Ovary (tissue), 9 donors: ENCODE results near the gene STRIP1. TPM values are rescaled to one million over a fixed set of nuclear protein-coding genes. Genes with fewer than 3 reads are reported as not detected.

ENCODE experiments used
- DNase-seq, 5 donors: peaks; one replicate each; pipeline ENCODE4 v3.0.0-alpha.2; 2019 to 2020
- H3K27ac ChIP-seq, 2 donors: fragments of 200-600 bp; one replicate each; pipeline versions ENCODE4 v1.5.1 to v1.8.0; 2019 to 2022
- H3K27me3 ChIP-seq: fragments of 200-600 bp; one replicate; pipeline ENCODE4 v1.8.0; 2022
- H3K36me3 ChIP-seq: fragments of 200-600 bp; sonication (generic); one replicate; pipeline ENCODE4 v1.5.1; 2019
- H3K4me1 ChIP-seq: one replicate; pipeline ENCODE4 v1.8.1; 2013; ENCODE audit warnings: mild to moderate bottlenecking, moderate library complexity; ENCODE audit not compliant: insufficient read depth
- H3K4me3 ChIP-seq: fragments of 200-600 bp; sonication (generic); one replicate; pipeline ENCODE4 v1.5.1; 2017
- H3K9me3 ChIP-seq, 2 donors: fragments of 200-600 bp in 1 of 2; sonication (generic) in 1 of 2; one replicate each; pipeline versions ENCODE4 v1.5.1 to v1.8.1; 2013 to 2019; ENCODE audit warnings: mild to moderate bottlenecking in 1 of 2, moderate library complexity in 1 of 2
- CTCF ChIP-seq, 3 donors: fragments of 450-650 bp in 2 of 3; fragments of 200-600 bp in 1 of 3; IDR thresholded peaks; one replicate each; pipeline versions ENCODE4 v1.5.1 to v1.8.0; 2016 to 2022; ENCODE audit warnings: antibody characterized with exemption in 3 of 3, mild to moderate bottlenecking in 1 of 3
- EP300 ChIP-seq: sonication (generic); formaldehyde crosslinking; IDR thresholded peaks from one replicate; pipeline ENCODE4 v1.6.1; 2017; ENCODE audit warnings: antibody characterized with exemption
- POLR2A ChIP-seq: fragments of 450-650 bp; IDR thresholded peaks from one replicate; pipeline ENCODE4 v1.6.1; 2017; ENCODE audit warnings: antibody characterized with exemption, mild to moderate bottlenecking, moderate library complexity
- WGBS, 3 donors: extraction: QIAGEN DNeasy Blood & Tissue Kit in 1 of 3; methylation state at CpG; one replicate each; pipeline versions ENCODE4 v1.1.5 to v1.1.7; 2013 to 2017; 5-methylcytosine and 5-hydroxymethylcytosine counted together
- intact Hi-C, 4 donors: fragments of 100-400 bp; cut with DNase I; formaldehyde crosslinking; loops; one replicate each; pipeline versions ENCODE4 v1.11.0 to v1.15.1; 2022 to 2023
- polyA plus RNA-seq, 2 donors: library from polyadenylated mRNA; stranded (reverse); fragments of 200-250 nt in 1 of 2; fragments of 350-450 nt in 1 of 2; fragmentation: Illumina TruSeq in 1 of 2; extraction: RNeasy Lipid Tissue Mini Kit (QIAGEN cat#74804) in 1 of 2; gene quantifications; one replicate each; pipeline ENCODE4 v1.2.3, GENCODE V29; 2013 to 2014
- total RNA-seq, 7 donors: library from RNA; depleted of rRNA in 2 of 7; stranded (reverse); fragments of >200 nt in 2 of 7; fragmentation: NEBNext Ultra II Directional in 3 of 7; extraction: Animal tissue kit (Norgen Biotek cat#: 25700) in 3 of 7; gene quantifications; one replicate each; pipeline versions ENCODE4 v1.1.0 to v1.2.4, GENCODE V29; 2016 to 2023
- donor health status: DM: no; HTN: no; CAD: no; lungs with moderate emphysema.
- donor health status: DM: no; HTN: no; CAD: no.
- donor health status: Bipolar disorder and iron deficiency.
- donor health status: DM: yes; HTN: yes; CAD: no.
- donor health status: DM: no; HTN: no; CAD: no.
- donor health status: DM: yes; HTN: yes; CAD: no.

STRIP1 gene
- total and polyA plus RNA-seq, 9 donors, result 21.6 to 46.7 (median 36.2) TPM

GRCh38 chr1:110053552-110054428 is 19.4 kb downstream of the STRIP1 start:
- 50 to 58% (median 56%) methylated on average over 16 of the region's 16 CpGs for WGBS, 3 donors
- H3K36me3 ChIP-seq, result no peaks in the 10 kb centered on the region
- peak; percentile 58 to 85 (median 78) for DNase-seq
- peak; percentile 86 to 94 (median 87) for TF ChIP-seq CTCF (IDR thresholded peaks at IDR 0.05)
- TF ChIP-seq EP300, result no peak
- no peaks in the 10 kb centered on the region for H3K27me3 ChIP-seq
- no peak overlapping the region for H3K27ac ChIP-seq
- intact Hi-C loops, result loop anchor here (2.0 to 10.0 kb wide), 3 partner anchors 51 to 54 kb away; no protein-coding TSS in a partner anchor
- H3K9me3 ChIP-seq, result no peaks in the 10 kb centered on the region
- H3K4me1 ChIP-seq, result no peaks in the 10 kb centered on the region
- H3K4me3 ChIP-seq, result no peak overlapping the region

GRCh38 chr1:110055493-110056284 is 21.3 kb downstream of the STRIP1 start:
- no peaks in the 10 kb centered on the region for H3K4me1 ChIP-seq
- no peaks in the 10 kb centered on the region for H3K36me3 ChIP-seq
- no peak for DNase-seq
- no peak overlapping the region for H3K4me3 ChIP-seq
- TF ChIP-seq CTCF (IDR thresholded peaks at IDR 0.05) (no peak), EP300 (no peak), POLR2A (no peak)
- H3K27ac ChIP-seq, result no peak overlapping the region
- H3K27me3 ChIP-seq, result no peaks in the 10 kb centered on the region
- intact Hi-C loops, result loop anchor here in 3 of 4 donors (2.0 to 10.0 kb wide), 3 partner anchors 37 to 49 kb away; no protein-coding TSS in a partner anchor
- H3K9me3 ChIP-seq, result no peaks in the 10 kb centered on the region
- WGBS, 3 donors, result 72 to 76% (median 74%) methylated on average over 5 of the region's 5 CpGs

- no peak for TF ChIP-seq EP300
- TF ChIP-seq POLR2A, result no peak
- TF ChIP-seq CTCF (IDR thresholded peaks at IDR 0.05), result no peak
- DNase-seq, result no peak
- Histone ChIP-seq H3K4me1 (no peaks in the 10 kb centered on the region), H3K27ac (no peak overlapping the region), H3K36me3 (no peaks in the 10 kb centered on the region), H3K4me3 (no peak overlapping the region), H3K9me3 (no peaks in the 10 kb centered on the region), H3K27me3 (no peaks in the 10 kb centered on the region)
- intact Hi-C loops, result loop anchor here in 2 of 4 donors (5.0 to 10.0 kb wide), 2 partner anchors 36 to 49 kb away; no protein-coding TSS in a partner anchor
- 76 to 87% (median 79%) methylated on average over 4 of the region's 4 CpGs for WGBS, 3 donors
Measured at GRCh38 chr1:110056285-110056683, 21.9 kb downstream of the STRIP1 start.

DNA sequence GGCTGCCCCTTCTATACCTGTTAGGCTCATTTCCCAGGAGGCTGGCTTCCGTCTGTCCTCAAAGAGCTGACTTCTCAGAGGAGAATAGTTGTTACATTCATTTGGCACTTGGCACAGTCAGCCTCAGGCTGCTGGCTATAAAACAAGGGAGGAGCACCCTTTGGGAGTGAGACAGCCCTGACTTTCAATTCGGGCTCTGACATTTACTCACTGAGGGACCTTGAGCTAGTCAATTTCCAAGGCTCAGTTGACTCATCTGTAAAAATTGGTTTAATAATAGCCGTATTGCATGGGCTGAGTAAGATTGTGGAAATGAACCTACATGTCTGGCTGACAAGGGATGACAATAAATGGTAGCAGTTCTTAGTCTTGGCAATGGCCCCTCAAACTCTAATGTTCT is 22.4 kb downstream of the STRIP1 start:
- TF ChIP-seq EP300, result no peak
- TF ChIP-seq CTCF (IDR thresholded peaks at IDR 0.05), result no peak
- TF ChIP-seq POLR2A, result no peak
- no peaks in the 10 kb centered on the region for H3K36me3 ChIP-seq

More for the DNA sequence above, 22.4 kb downstream of the STRIP1 start:
- Histone ChIP-seq H3K9me3 (no peaks in the 10 kb centered on the region), H3K27ac (no peak overlapping the region), H3K4me1 (no peaks in the 10 kb centered on the region), H3K27me3 (no peaks in the 10 kb centered on the region), H3K4me3 (no peak overlapping the region)
- intact Hi-C loops, result loop anchor here in 2 of 4 donors (5.0 to 10.0 kb wide), 2 partner anchors 36 to 48 kb away; no protein-coding TSS in a partner anchor
- WGBS, 3 donors, result 61 to 72% (median 66%) methylated on average over 3 of the region's 3 CpGs
- DNase-seq, result no peak
